GM12892 (cell line): ENCODE data around the gene FGFRL1.

Experiments used
- POLR2A ChIP-seq: IDR thresholded peaks from 2 replicates; pipeline ENCODE4 v1.6.1; 2011; ENCODE audit warnings: low read depth, low read length, control low read depth
- POLR2AphosphoS5 ChIP-seq: IDR thresholded peaks from 2 replicates; pipeline ENCODE4 v1.6.1; 2011; ENCODE audit warnings: low read depth, low read length, control low read depth

- TF ChIP-seq POLR2AphosphoS5 (no peak), POLR2A (no peak)
Measured at GRCh38 chr4:993111-994029, 18.1 kb upstream of the FGFRL1 start, which contains the start of gene SLC26A1.
